Measurements from ENCODE around the gene BCL2L12. TPM values are rescaled to one million over a fixed set of nuclear protein-coding genes. Genes with fewer than 3 reads are reported as not detected.
"Not testable (repeated sequence)": the region's sequence is repeated elsewhere in the genome, so short reads cannot be mapped to it uniquely, and the experiment has no call there.

The BCL2L12 gene
- total and polyA plus RNA-seq, 2 donors (not counting 3 experiments of a cell fraction or from before 2014, with no cell fraction given): 49.8 to 58.5 TPM

- no TSS peak for BruUV-seq (replicated peaks)
- Histone ChIP-seq H3K4me2 (ENCODE audit: insufficient read depth, low read length) (no peak overlapping the region), H3K4me3 (replicated peaks in 1 of 3; ENCODE audit: insufficient read depth in 1 of 3, low read depth in 1 of 3, low read length in 3 of 3) (no peak overlapping the region), H3K9me3 (replicated peaks; ENCODE audit: control insufficient read depth, insufficient read depth, low read length) (no peaks in the 10 kb centered on the region), H3K9me1 (replicated peaks; ENCODE audit: control insufficient read depth, extremely low read depth, insufficient read depth, low read length) (no peaks in the 10 kb centered on the region), H3K79me2 (ENCODE audit: control insufficient read depth, insufficient read depth, low read length) (peaks cover 19% of the 10 kb centered on the region), H4K20me1 (replicated peaks; ENCODE audit: control insufficient read depth, extremely low read depth, insufficient read depth, low read length) (no peaks in the 10 kb centered on the region), H3K4me1 (ENCODE audit: control insufficient read depth, extremely low read depth, insufficient read depth, low read length) (peaks cover 23% of the 10 kb centered on the region), H3K27ac (ENCODE audit: insufficient read depth, low read depth, low read length) (no peak overlapping the region), H3K27me3 (ENCODE audit: control insufficient read depth in 2 of 2, insufficient read depth in 2 of 2, low read length in 2 of 2) (no peaks in the 10 kb centered on the region), H2AFZ (ENCODE audit: low read depth, low read length) (no peak overlapping the region), H3K9ac (replicated peaks; ENCODE audit: extremely low read depth, insufficient read depth, low read length) (no peak overlapping the region), H3K36me3 (ENCODE audit: control insufficient read depth in 2 of 2, extremely low read depth in 1 of 2, insufficient read depth in 2 of 2, low read length in 2 of 2) (peaks cover 2 to 29% of the 10 kb centered on the region in 2 experiments)
- ChIA-PET CTCF (interaction anchor here (1.1 to 1.4 kb wide), 2 partner anchors 23 to 47 kb away, joined by 3 to 5 read pairs; partner anchors contain the start of gene RRAS), POLR2A (no interaction called here)
- FAIRE-seq (no peak), DNase-seq (ENCODE audit: low read depth, low spot score) (no peak)
- TF ChIP-seq GATA2 (IDR thresholded peaks at IDR 0.05; ENCODE audit: insufficient read depth, insufficient read length, low read depth, low read length) (no peak), JUN (IDR thresholded peaks at IDR 0.05; ENCODE audit: borderline replicate concordance, insufficient read depth, insufficient read length, low read depth) (no peak), POLR2AphosphoS5 (IDR thresholded peaks at IDR 0.05; ENCODE audit: insufficient read depth, low read depth, low read length) (no peak), FOS (IDR thresholded peaks at IDR 0.05; ENCODE audit: borderline replicate concordance, insufficient read depth, low read length) (no peak), MAX (IDR thresholded peaks at IDR 0.05; ENCODE audit: insufficient read depth, insufficient read length) (no peak), CTCF (IDR thresholded peaks at IDR 0.05; ENCODE audit: extremely low read depth in 1 of 2, insufficient read depth in 1 of 2, low read depth in 1 of 2, low read length in 2 of 2) (no peak), MYC (IDR thresholded peaks at IDR 0.05; ENCODE audit: low read depth, low read length) (no peak), EZH2 (IDR thresholded peaks at IDR 0.05; ENCODE audit: borderline replicate concordance, low read depth, low read length, severe bottlenecking) (no peak), POLR2A (IDR thresholded peaks at IDR 0.05; ENCODE audit: low read depth, low read length) (no peak)
- intact Hi-C loops (cut with micrococcal nuclease) (no loop called here), dilution Hi-C loops (cut with MboI; ENCODE audit: extremely low pct_ligation_motif_present, low sequenced_read_pairs) (no loop called here)
These were observed 48.8 kb upstream of the BCL2L12 start for GRCh38 chr19:49616945-49617344.

- H3K9me3 ChIP-seq (replicated peaks; ENCODE audit: control insufficient read depth, insufficient read depth, low read length); H3K27me3 ChIP-seq (ENCODE audit: control insufficient read depth in 2 of 2, insufficient read depth in 2 of 2, low read length in 2 of 2); H4K20me1 ChIP-seq (replicated peaks; ENCODE audit: control insufficient read depth, extremely low read depth, insufficient read depth, low read length); H3K9ac ChIP-seq (replicated peaks; ENCODE audit: extremely low read depth, insufficient read depth, low read length); BruUV-seq (replicated peaks); H3K9me1 ChIP-seq (replicated peaks; ENCODE audit: control insufficient read depth, extremely low read depth, insufficient read depth, low read length); H3K27ac ChIP-seq (ENCODE audit: insufficient read depth, low read depth, low read length); POLR2A ChIA-PET; FAIRE-seq; H2AFZ ChIP-seq (ENCODE audit: low read depth, low read length); H3K4me3 ChIP-seq (replicated peaks in 1 of 3; ENCODE audit: insufficient read depth in 1 of 3, low read depth in 1 of 3, low read length in 3 of 3); intact Hi-C loops (cut with micrococcal nuclease); dilution Hi-C loops (cut with MboI; ENCODE audit: extremely low pct_ligation_motif_present, low sequenced_read_pairs); DNase-seq (ENCODE audit: low read depth, low spot score); H3K4me2 ChIP-seq (ENCODE audit: insufficient read depth, low read length): not testable (repeated sequence)
- peaks cover 11% of the 10 kb centered on the region for H3K79me2 ChIP-seq (ENCODE audit: control insufficient read depth, insufficient read depth, low read length)
- H3K4me1 ChIP-seq (ENCODE audit: control insufficient read depth, extremely low read depth, insufficient read depth, low read length): peaks cover 21% of the 10 kb centered on the region
- CTCF ChIA-PET: interaction anchor here (1.2 to 1.4 kb wide), 3 partner anchors 13 to 63 kb away, joined by 3 to 5 read pairs (median 4); partner anchors contain the start of gene RRAS
- peaks cover 2 to 30% of the 10 kb centered on the region in 2 experiments for H3K36me3 ChIP-seq (ENCODE audit: control insufficient read depth in 2 of 2, extremely low read depth in 1 of 2, insufficient read depth in 2 of 2, low read length in 2 of 2)
These were observed 47.9 kb upstream of the BCL2L12 start for GRCh38 chr19:49617860-49618259.

Data from endothelial cell of umbilical vein (primary cell).